ENCODE data around the gene UNC5B.

DNA sequence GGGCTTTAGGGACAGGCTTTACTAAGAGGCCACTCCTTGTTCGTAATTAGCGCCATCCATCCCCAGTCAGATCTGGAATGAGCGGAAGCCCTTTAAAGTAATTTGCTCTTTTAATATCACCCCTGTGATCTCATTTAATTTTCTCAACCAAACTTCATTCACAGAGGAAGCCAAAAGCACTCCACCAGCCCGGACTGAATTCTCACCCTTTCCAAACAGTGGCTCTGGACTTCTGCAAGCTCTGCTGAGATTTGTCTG, 43.1 kb downstream of the UNC5B start:
- TF ChIP-seq, protein P1, sequence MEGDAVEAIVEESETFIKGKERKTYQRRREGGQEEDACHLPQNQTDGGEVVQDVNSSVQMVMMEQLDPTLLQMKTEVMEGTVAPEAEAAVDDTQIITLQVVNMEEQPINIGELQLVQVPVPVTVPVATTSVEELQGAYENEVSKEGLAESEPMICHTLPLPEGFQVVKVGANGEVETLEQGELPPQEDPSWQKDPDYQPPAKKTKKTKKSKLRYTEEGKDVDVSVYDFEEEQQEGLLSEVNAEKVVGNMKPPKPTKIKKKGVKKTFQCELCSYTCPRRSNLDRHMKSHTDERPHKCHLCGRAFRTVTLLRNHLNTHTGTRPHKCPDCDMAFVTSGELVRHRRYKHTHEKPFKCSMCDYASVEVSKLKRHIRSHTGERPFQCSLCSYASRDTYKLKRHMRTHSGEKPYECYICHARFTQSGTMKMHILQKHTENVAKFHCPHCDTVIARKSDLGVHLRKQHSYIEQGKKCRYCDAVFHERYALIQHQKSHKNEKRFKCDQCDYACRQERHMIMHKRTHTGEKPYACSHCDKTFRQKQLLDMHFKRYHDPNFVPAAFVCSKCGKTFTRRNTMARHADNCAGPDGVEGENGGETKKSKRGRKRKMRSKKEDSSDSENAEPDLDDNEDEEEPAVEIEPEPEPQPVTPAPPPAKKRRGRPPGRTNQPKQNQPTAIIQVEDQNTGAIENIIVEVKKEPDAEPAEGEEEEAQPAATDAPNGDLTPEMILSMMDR (IDR thresholded peaks at IDR 0.05), result no peak
- TF ChIP-seq POLR2A (IDR thresholded peaks at IDR 0.05), result no peak
